GM12873 (cell line): Measurements from ENCODE around the gene RAPGEF4.

Experiments used
- TF ChIP-seq, protein P1 (sequence below): IDR thresholded peaks from 2 replicates; pipeline ENCODE4 v1.5.1; 2012; ENCODE audit warnings: low read depth, mild to moderate bottlenecking, moderate library complexity, low read length, control low read depth; ENCODE audit not compliant: insufficient read depth; ENCODE audit errors: missing control alignments

The RAPGEF4 gene

DNA sequence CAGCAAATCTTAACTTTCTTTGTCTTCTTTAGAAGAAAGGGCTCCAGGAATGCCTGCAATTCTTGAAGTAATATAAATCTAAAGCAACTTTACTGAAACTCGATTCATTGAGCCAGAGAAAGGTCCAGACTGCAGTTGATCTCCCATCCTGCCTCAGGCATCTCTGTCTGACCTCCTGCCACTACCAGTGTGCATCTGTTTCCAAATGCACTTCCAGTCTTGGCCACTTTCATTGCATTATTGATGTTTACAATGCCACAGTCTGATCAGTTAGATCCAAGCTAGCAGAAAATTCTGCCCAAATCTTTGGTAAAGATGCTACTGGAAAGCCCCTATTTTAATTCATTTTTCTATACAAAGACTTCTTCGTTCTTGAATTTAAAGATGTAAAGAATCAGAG is 158.0 kb downstream of the RAPGEF4 start:
- TF ChIP-seq, protein P1, sequence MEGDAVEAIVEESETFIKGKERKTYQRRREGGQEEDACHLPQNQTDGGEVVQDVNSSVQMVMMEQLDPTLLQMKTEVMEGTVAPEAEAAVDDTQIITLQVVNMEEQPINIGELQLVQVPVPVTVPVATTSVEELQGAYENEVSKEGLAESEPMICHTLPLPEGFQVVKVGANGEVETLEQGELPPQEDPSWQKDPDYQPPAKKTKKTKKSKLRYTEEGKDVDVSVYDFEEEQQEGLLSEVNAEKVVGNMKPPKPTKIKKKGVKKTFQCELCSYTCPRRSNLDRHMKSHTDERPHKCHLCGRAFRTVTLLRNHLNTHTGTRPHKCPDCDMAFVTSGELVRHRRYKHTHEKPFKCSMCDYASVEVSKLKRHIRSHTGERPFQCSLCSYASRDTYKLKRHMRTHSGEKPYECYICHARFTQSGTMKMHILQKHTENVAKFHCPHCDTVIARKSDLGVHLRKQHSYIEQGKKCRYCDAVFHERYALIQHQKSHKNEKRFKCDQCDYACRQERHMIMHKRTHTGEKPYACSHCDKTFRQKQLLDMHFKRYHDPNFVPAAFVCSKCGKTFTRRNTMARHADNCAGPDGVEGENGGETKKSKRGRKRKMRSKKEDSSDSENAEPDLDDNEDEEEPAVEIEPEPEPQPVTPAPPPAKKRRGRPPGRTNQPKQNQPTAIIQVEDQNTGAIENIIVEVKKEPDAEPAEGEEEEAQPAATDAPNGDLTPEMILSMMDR = no peak

DNA sequence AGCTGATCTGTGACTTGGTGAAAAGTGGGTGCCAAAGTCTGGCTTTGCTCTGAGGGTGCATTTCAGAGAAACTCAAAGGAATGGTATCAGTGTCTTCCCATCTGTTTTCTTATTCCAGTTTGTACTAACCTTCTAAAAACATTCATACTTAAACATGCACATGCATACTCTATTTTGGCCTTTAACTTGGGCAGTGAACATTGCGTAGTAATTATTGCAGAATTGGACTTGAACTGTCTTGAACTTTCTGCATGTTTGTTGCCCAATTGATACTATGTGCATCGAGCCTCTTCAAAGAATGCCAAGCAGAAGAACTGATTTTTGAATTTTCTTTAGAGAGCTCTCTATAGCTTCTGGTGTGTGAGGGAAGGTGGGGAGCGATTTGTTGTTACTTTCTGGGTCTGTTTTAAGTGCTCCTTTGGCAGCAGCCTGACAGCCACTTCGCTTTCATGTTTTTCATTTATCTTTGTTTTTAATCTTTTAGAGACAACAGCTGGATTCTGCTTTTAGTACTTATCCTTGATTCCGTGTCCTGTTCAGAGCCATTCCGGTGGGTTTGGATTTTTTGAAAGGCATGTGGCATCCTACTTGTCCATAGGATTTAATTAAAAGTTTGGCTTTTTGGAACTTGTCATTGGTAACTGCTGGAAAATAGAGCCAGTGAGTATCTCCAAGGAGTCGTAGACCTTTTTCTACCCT is 159.2 kb downstream of the RAPGEF4 start:
- TF ChIP-seq, protein P1 = no peak

DNA sequence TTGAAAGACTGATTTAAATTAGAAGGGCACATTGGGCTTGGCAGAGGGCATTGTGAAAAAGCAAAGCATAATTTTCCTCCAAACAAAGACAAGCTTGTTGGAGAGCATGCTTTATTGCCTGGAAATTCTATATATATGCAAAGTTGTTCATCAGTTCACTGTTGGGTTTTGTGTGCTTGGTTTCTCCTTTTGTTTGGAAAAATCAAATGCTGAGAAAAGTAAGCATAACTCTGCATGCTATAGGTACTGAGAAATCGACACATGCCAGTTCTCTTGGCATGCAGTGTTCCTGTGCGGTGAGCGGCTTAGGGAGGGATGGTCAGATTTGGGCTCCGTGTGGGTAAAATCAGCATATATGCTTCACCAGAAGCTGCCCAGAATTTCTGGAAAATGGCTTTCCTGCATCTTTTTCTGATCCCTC is 161.0 kb downstream of the RAPGEF4 start:
- TF ChIP-seq, protein P1 = no peak

DNA sequence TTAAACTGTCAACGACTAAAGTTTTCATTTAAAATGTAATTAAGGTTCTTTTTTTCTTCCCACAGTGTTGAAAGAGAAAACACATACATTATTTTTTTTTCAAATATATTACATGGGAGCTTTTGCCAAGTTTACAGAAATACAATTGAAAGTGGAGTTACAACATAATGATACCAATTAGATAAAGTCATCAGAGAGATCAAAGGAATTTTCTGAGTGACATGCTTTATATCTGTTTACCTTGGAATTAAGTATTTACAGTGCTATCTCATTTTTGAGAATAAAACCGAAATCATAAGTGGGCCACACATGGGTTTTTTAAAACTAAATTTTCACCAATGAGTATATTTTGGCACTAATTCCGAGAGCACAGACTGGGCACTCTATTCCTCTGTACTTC is 165.2 kb downstream of the RAPGEF4 start:
- TF ChIP-seq, protein P1 = no peak

DNA sequence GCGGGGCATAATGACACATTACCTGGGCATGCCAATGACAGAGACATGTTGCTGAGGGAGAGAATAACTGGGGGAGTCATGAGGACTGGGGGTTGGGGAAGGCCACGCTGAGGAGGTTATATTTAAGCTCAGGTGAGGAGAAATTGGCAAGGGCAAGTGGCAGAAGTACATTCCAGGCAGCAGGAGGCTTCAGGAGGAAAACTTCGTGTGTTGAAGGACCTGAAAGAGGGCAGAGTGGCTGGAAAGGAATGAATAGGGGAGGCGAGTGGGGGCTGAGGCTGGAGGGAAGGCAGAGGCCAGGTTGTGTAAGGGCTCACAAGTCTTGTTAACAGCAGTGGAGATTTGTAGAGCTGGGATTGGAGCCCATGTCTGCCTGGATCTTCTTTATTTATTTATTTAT is 166.3 kb downstream of the RAPGEF4 start:
- TF ChIP-seq, protein P1 = no peak

DNA sequence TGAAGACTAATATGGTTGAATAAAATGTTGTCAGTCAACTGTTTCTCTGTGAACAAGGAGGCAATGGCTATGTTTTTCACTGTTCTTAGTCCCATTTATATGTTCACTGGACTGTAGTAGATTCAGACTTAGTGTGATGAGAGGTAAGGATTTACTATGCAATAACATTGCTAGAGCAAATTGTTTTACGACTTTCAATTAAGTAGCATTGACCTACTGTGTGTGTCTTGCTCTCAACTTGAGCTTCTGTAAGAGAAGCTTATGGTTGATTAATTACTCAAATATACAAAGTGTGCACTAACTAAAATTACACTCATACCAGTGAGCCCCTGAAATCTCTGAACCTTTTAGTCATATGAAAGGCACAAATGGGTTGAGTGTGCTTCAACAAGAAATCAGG is 168.6 kb downstream of the RAPGEF4 start:
- TF ChIP-seq, protein P1 = no peak

DNA sequence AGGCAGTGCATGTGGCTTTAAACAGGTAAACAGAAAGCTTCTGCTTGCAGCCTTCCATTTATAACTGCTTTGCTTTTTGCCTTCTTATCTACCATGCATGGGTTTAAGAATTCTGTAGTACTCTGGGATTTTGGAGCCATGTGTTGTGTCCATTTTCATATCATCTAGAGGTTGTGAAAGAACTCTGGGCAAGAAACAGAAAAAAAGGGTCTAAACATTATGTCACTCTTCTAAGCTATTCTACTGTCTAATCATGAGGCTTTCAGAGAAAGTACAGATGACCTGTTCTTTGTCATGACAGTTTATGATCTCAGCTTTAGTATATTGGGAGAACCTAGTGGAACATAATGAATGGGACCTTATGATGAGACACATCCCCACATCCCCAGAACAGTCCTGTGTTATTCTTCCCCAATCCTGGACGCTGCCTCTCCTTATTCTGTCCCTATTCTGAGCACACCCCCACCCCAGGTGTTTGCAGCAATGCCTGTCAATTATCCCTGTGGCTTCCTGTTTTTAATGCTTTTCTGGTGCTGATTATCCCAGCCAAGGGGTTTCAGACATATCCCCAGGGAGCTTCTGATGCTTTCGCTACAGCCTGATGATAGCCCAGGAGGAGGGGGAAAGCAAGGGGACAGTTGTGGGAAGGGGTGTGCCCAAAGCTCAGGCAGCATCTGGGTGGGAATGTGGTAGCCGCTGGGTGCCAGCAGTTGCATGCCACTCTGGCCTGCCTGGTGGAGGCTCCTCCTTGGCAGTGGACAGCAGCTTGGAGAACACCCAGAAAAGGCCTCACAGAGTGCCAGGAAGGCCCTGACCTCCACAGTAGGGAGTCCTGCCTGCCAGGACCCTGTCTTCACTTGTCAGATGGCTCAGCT is 170.5 kb downstream of the RAPGEF4 start:
- TF ChIP-seq, protein P1 = no peak
